Loucy (cell line): ENCODE measurements around the gene CLCN6.

Experiments
- H2AFZ ChIP-seq: fragments of 200-600 bp; sonication (generic); 2 replicates; pipeline ENCODE4 v1.6.0; 2016; ENCODE audit warnings: antibody characterized with exemption, mild to moderate bottlenecking, low read length, moderate library complexity
- H3F3A ChIP-seq: fragments of 200-600 bp; 2 replicates; pipeline ENCODE4 v1.6.0; 2016; ENCODE audit warnings: antibody characterized with exemption, low read depth, mild to moderate bottlenecking
- H3K27me3 ChIP-seq: fragments of 200-600 bp; sonication (generic); 2 replicates; pipeline ENCODE4 v1.6.1; 2014; ENCODE audit warnings: low read length, mild to moderate bottlenecking; ENCODE audit not compliant: insufficient read depth, poor library complexity, severe bottlenecking
- H3K36me3 ChIP-seq: fragments of 200-600 bp; sonication (generic); 2 replicates; pipeline ENCODE4 v1.6.1; 2016; ENCODE audit warnings: low read length; ENCODE audit not compliant: insufficient read depth
- H3K4me1 ChIP-seq: fragments of 200-600 bp; sonication (generic); 2 replicates; pipeline ENCODE4 v1.5.1; 2014; ENCODE audit warnings: low read length, mild to moderate bottlenecking; ENCODE audit not compliant: insufficient read depth, poor library complexity, severe bottlenecking
- H3K4me2 ChIP-seq: fragments of 200-600 bp; sonication (generic); 2 replicates; pipeline ENCODE4 v1.6.0; 2014; ENCODE audit warnings: antibody characterized with exemption, low read length, low read depth, mild to moderate bottlenecking; ENCODE audit not compliant: poor library complexity, severe bottlenecking
- H3K4me3 ChIP-seq: fragments of 200-600 bp; sonication (generic); 2 replicates; pipeline ENCODE4 v1.5.1; 2014; ENCODE audit warnings: low read length, mild to moderate bottlenecking, mixed read lengths; ENCODE audit not compliant: poor library complexity, severe bottlenecking
- H3K79me2 ChIP-seq: fragments of 200-600 bp; sonication (generic); 2 replicates; pipeline ENCODE4 v1.6.1; 2014; ENCODE audit warnings: low read length; ENCODE audit not compliant: insufficient read depth
- H3K9ac ChIP-seq: fragments of 200-600 bp; sonication (generic); 2 replicates; pipeline ENCODE4 v1.6.0; 2014; ENCODE audit warnings: mild to moderate bottlenecking, low read depth, low read length, moderate library complexity; ENCODE audit not compliant: poor library complexity, severe bottlenecking
- H3K9me2 ChIP-seq: fragments of 200-600 bp; sonication (generic); replicated peaks from 2 replicates; pipeline ENCODE4 v1.6.1; 2016; ENCODE audit warnings: low read depth, low read length, mixed read lengths
- H3K9me3 ChIP-seq: fragments of 200-600 bp; sonication (generic); 2 replicates; pipeline ENCODE4 v1.6.1; 2014; ENCODE audit warnings: mild to moderate bottlenecking, antibody characterized with exemption, low read length, low read depth; ENCODE audit not compliant: insufficient read depth
- H4K20me1 ChIP-seq: fragments of 200-600 bp; sonication (generic); 2 replicates; pipeline ENCODE4 v1.6.0; 2014; ENCODE audit warnings: antibody characterized with exemption, low read length, mild to moderate bottlenecking; ENCODE audit not compliant: insufficient read depth, poor library complexity, severe bottlenecking
- CTCF ChIP-seq: fragments of 200-600 bp; sonication (generic); conservative IDR thresholded peaks from 2 replicates; pipeline ENCODE4 v1.5.1; 2014; ENCODE audit warnings: mild to moderate bottlenecking, antibody characterized with exemption, low read length
- EZH2phosphoT487 ChIP-seq: fragments of 200-600 bp; IDR thresholded peaks from 2 replicates; pipeline ENCODE4 v1.6.1; 2018; ENCODE audit warnings: antibody characterized with exemption, mild to moderate bottlenecking, moderate library complexity, borderline replicate concordance

The CLCN6 gene

GRCh38 chr1:11880911-11881748 is 75.1 kb downstream of the CLCN6 start:
- H3K79me2 ChIP-seq = no peaks in the 10 kb centered on the region
- no peak overlapping the region for H3K4me3 ChIP-seq
- TF ChIP-seq CTCF (no peak), EZH2phosphoT487 (no peak)
- H3K4me2 ChIP-seq = no peak overlapping the region
- no peaks in the 10 kb centered on the region for H3K9me2 ChIP-seq
- no peaks in the 10 kb centered on the region for H3K9me3 ChIP-seq
- no peak overlapping the region for H2AFZ ChIP-seq
- no peaks in the 10 kb centered on the region for H3K4me1 ChIP-seq
- H3K36me3 ChIP-seq = no peaks in the 10 kb centered on the region
- H3K9ac ChIP-seq = no peak overlapping the region
- H4K20me1 ChIP-seq = no peaks in the 10 kb centered on the region
- no peaks in the 10 kb centered on the region for H3K27me3 ChIP-seq
- H3F3A ChIP-seq = no peaks in the 10 kb centered on the region

- Histone ChIP-seq H4K20me1 (no peaks in the 10 kb centered on the region), H3K9me3 (no peaks in the 10 kb centered on the region), H3K4me3 (no peak overlapping the region), H3K27me3 (no peaks in the 10 kb centered on the region), H3K36me3 (no peaks in the 10 kb centered on the region), H3K4me2 (no peak overlapping the region), H3K79me2 (no peaks in the 10 kb centered on the region), H3K9me2 (no peaks in the 10 kb centered on the region), H3K9ac (no peak overlapping the region), H3F3A (no peaks in the 10 kb centered on the region), H2AFZ (no peak overlapping the region), H3K4me1 (no peaks in the 10 kb centered on the region)
- no peak for TF ChIP-seq CTCF
- no peak for TF ChIP-seq EZH2phosphoT487
Measured at GRCh38 chr1:11881749-11882441, 75.9 kb downstream of the CLCN6 start.

GRCh38 chr1:11882814-11883538 is 77.0 kb downstream of the CLCN6 start:
- no peaks in the 10 kb centered on the region for H3K27me3 ChIP-seq
- H3K4me1 ChIP-seq = no peaks in the 10 kb centered on the region
- H3K9me2 ChIP-seq = no peaks in the 10 kb centered on the region
- no peaks in the 10 kb centered on the region for H3K79me2 ChIP-seq
- H3K4me2 ChIP-seq = no peak overlapping the region
- no peaks in the 10 kb centered on the region for H3K9me3 ChIP-seq
- TF ChIP-seq EZH2phosphoT487 = no peak
- no peak overlapping the region for H3K4me3 ChIP-seq
- H3K9ac ChIP-seq = no peak overlapping the region
- peak overlapping the region; percentile 42; the same call in 1 of the 2 replicates for H2AFZ ChIP-seq
- no peaks in the 10 kb centered on the region for H3F3A ChIP-seq
- no peaks in the 10 kb centered on the region for H4K20me1 ChIP-seq
- H3K36me3 ChIP-seq = no peaks in the 10 kb centered on the region
